ENCODE data around the gene BAIAP3.
A peak's percentile ranks its signal among the peaks of the same experiment; 100 is the strongest.

The BAIAP3 gene

DNA sequence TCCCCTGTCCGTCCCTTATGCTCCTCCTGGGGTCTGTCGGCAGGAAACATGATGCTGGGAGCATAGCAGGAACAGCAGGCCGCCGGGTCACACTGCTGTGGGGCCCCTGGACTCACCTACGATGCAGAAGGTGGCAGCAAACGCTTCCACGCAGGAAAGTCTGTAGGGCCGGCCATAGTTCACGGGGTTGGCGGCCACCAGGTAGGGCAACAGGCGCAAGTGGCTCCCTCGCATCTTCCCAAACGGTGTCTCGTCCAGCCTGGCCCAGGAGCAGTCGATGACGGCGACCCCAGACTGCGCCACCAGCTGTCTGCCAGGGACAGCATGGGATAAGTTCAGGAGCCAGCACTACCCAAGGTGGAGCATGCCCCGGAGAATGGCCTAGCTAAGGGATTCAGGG, 17.2 kb downstream of the BAIAP3 start:
- Mint-ChIP-seq H3K36me3 (ENCODE audit: low read depth) (peaks cover 7% of the 10 kb centered on the region), H3K9me3 (no peaks in the 10 kb centered on the region), H3K27ac (peak overlapping the region; percentile 80), H3K4me3 (peak overlapping the region; percentile 83), H3K4me1 (peaks cover 36% of the 10 kb centered on the region), H3K27me3 (no peaks in the 10 kb centered on the region)
- ATAC-seq, result no peak
- DNase-seq, result no peak

DNA sequence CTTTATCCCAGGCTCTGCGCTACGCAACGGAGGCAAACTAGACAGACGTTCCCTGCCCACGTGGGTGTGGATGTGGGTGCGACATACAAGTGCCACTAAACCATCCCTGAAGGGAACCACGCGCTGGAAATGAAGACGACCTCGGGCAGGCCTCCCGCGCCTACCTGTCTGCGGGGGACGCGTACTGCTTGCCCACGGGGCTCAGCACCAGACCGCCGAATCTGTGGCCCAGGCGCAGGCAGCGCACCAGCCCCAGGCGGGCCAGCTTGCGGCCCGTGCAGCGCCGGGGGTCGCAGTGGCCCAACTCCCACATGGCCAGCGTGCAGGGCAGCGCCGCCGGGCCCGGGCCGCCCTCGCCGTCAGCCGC, 17.8 kb downstream of the BAIAP3 start:
- peak overlapping the region; percentile 80 for H3K27ac Mint-ChIP-seq
- H3K4me3 Mint-ChIP-seq, result peak overlapping the region; percentile 83
- peaks cover 7% of the 10 kb centered on the region for H3K36me3 Mint-ChIP-seq (ENCODE audit: low read depth)
- no peak for DNase-seq
- peak; percentile 4 for ATAC-seq
- peaks cover 36% of the 10 kb centered on the region for H3K4me1 Mint-ChIP-seq
- no peaks in the 10 kb centered on the region for H3K27me3 Mint-ChIP-seq
- no peaks in the 10 kb centered on the region for H3K9me3 Mint-ChIP-seq

DNA sequence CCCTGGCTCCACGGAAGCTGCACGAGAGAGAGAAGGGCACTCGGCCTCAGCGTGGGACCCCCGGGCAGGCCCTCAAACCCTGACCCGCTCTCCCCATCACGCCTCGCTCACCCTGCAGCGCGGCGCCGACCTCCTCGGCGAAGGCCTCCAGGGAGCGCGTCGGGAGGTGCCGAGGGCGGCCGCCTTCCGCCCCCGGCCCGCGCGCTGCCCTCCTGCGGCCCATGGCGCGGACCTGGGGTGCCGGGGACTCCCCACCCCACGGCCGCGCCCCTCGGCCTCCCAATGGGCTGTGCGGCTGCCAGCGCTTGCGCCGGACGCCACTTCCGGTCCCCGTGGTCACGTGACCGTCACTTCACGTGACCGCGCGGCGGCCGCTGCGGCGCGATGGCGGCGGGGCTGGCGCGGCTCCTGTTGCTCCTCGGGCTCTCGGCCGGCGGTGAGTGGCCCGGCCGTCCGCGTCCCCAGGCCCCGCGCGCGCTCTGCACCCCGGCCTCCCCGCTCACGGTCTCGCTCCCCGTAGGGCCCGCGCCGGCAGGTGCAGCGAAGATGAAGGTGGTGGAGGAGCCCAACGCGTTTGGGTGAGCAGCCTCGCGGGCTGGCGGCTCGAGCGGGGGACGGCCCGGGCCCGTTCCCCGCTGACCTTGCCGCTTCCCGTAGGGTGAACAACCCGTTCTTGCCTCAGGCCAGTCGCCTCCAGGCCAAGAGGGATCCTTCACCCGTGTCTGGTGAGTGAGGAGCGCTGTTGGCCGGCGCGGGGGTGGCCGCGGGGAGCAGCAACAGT, 18.3 kb downstream of the BAIAP3 start, which contains the start of the genes GNPTG and TSR3:
Gene GNPTG (plus strand): TSS at position 350 of the 781 bp plus-strand sequence. CDS start 35 bp downstream, at position 385.
Gene TSR3 (minus strand): TSS at position 297 of the 781 bp plus-strand sequence. CDS start 74 bp downstream, at position 223.
- ATAC-seq (peak; percentile 80), DNase-seq (peak; percentile 88)
- Mint-ChIP-seq H3K36me3 (ENCODE audit: low read depth) (peaks cover 7% of the 10 kb centered on the region), H3K27me3 (no peaks in the 10 kb centered on the region), H3K9me3 (no peaks in the 10 kb centered on the region), H3K4me1 (peaks cover 36% of the 10 kb centered on the region), H3K27ac (peak within 1 kb of the TSS; percentile 83), H3K4me3 (peak within 1 kb of the TSS; percentile 83)

DNA sequence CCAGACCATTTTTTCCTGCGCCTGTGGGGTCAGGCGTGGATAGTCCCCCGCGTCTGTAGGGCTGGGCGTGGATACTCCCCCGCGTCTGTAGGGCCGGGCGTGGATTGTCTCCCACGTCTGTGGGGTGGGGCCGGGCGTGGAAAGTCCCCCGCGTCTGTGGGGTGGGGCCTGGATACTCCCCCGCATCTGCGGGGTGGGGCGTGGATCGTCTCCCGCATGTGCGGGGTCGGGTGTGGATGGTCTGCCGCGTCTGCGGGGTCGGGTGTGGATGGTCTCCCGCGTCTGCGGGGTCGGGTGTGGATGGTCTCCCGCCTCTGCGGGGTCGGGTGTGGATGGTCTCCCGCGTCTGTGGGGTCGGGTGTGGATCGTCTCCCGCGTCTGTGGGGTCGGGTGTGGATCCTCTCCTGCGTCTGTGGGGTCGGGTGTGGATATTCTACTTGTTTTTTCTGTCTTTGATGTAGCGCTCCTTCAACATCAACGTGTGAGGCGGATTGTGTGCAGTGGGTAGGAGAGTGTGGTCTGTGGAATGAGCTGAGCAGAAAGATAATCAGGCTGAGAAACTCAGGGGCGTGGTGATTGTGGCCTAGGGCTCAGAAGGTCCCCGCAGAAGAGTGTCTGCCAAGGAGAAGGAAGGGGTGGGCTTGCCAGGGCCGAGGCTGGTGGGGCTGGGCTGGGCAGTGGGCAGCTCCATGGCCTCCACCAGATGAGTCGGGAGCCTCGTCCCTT, 21.5 kb downstream of the BAIAP3 start:
- peak overlapping the region; percentile 46 for H3K27ac Mint-ChIP-seq
- no peaks in the 10 kb centered on the region for H3K9me3 Mint-ChIP-seq
- no peaks in the 10 kb centered on the region for H3K27me3 Mint-ChIP-seq
- DNase-seq (no peak), ATAC-seq (no peak)
- peaks cover 42% of the 10 kb centered on the region for H3K4me1 Mint-ChIP-seq
- no peak overlapping the region for H3K4me3 Mint-ChIP-seq
- peaks cover 7% of the 10 kb centered on the region for H3K36me3 Mint-ChIP-seq (ENCODE audit: low read depth)

DNA sequence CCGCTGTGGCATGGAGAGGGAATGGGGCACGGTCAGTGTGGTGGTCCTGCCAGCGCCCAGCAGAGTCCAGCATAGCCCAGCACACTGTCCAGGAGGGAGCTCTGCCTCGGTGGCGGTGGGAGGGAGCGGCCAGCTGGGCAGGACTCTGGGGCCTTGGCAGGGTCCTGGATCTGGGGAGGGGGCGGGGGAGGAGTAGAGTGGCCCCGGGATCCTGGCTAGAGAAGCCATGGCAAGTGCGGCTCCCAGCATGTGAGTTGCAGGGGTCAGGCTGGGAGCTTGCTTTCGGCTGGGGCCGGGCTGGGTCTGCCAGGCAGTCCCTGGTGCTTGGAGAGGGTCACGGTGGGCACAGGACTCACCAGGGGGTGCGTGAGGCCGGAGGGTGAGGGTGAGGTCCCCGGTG, 22.1 kb downstream of the BAIAP3 start:
- Mint-ChIP-seq H3K36me3 (ENCODE audit: low read depth) (peaks cover 3% of the 10 kb centered on the region), H3K4me3 (no peak overlapping the region), H3K4me1 (peaks cover 36% of the 10 kb centered on the region), H3K27ac (no peak overlapping the region), H3K27me3 (no peaks in the 10 kb centered on the region), H3K9me3 (no peaks in the 10 kb centered on the region)
- no peak for ATAC-seq
- DNase-seq, result no peak

DNA sequence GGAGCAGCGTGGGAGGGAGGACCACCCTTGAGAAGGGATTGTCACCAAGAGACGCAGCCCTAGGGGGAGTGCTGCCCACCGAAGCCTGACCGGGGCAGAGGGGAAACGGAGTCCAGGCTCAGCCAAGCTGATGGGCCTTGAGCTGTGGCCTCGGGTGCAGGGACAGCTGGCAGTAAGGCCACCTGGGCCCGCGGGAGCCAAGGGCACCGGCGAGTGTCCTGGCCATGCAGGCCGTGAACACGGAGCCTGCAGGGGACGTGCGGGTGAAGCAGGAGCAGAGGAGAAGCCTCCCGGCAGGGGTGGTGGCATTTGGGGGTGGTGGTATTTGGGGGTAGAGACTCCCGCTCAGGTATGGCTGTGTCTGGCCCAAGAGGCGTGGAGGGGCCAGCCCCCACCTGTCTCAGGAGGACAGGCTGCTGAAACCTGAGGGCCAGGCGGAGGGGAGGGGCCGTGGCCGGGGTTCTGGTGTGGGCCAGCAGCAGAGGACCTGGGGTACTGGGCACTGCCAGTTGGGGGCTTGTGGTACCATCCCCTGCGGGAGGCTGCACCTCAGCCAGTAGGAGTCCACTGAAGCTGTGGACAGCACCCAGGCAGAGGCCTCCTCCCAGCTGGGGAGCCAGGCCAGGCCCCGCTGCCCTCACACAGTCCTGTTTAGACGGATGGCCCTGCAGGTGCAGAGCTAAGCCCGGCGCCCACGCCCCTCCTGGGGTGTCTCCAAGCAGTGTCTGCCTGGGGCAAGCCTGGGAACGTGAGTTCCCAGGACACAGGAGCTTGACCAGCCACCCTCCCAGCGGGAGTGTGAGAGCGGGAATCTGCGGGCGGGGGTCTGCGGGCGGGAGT, 22.8 kb downstream of the BAIAP3 start:
- Mint-ChIP-seq H3K4me3 (no peak overlapping the region), H3K4me1 (peaks cover 30% of the 10 kb centered on the region), H3K27ac (no peak overlapping the region), H3K36me3 (ENCODE audit: low read depth) (peaks cover 3% of the 10 kb centered on the region), H3K9me3 (no peaks in the 10 kb centered on the region), H3K27me3 (no peaks in the 10 kb centered on the region)
- no peak for ATAC-seq
- no peak for DNase-seq

DNA sequence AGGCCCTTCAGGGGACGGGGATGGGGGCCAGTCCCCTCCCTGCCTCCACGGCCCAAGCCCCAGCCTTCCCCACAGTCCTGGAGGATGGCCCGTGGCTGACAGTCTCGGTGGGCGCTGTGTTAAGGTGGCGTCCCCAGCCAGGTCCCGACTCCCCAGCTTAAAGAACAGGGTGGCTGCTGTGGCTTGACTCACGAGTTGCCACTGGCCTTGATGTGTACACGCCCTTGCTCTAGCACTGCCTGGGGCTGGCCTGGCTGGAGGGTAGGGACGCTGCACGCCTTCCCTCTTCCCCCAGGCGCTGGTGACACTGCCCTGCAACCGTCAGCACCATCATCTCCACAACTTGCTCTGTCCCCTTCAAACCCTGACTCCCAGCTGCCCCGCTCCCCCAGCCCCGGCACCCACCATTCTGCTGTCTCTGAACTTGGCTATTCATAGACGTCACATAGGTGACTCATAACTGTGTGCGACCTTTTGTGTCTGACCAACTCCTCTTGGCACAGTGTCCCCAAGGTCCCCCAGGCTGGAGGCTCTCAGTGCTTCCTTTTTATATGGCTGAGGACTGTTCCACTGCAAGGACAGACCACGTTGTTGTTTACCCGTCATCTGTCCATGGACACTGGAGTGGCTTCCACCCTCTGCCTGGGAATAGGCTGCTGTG, 24.6 kb downstream of the BAIAP3 start:
- DNase-seq (no peak), ATAC-seq (peak; percentile 55)
- Mint-ChIP-seq H3K36me3 (ENCODE audit: low read depth) (peaks cover 3% of the 10 kb centered on the region), H3K4me3 (no peak overlapping the region), H3K27me3 (no peaks in the 10 kb centered on the region), H3K27ac (no peak overlapping the region), H3K4me1 (peaks cover 22% of the 10 kb centered on the region), H3K9me3 (no peaks in the 10 kb centered on the region)

DNA sequence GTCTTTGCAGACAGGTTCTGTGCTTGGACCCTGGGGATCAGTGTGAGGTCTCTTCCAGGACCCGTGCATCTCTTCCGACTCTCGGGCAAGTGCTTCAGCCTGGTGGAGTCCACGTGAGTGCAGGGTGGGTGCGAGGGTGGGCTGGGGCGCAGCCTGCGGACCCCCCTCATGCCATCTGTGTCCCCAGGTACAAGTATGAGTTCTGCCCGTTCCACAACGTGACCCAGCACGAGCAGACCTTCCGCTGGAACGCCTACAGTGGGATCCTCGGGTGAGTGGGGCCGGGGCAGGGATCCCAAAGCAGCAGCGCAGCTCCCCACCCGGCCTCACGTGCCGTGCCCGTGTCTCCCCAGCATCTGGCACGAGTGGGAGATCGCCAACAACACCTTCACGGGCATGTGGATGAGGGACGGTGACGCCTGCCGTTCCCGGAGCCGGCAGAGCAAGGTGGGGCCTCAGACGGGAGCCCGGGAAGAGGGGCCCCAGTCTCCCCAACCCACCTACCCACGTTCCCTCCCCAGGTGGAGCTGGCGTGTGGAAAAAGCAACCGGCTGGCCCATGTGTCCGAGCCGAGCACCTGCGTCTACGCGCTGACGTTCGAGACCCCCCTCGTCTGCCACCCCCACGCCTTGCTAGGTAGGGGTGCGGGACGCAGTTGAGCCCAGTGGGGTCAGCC, 28.4 kb downstream of the BAIAP3 start:
- DNase-seq (no peak), ATAC-seq (no peak)
- H3K27me3 Mint-ChIP-seq, result no peaks in the 10 kb centered on the region
- peaks cover 9% of the 10 kb centered on the region for H3K4me1 Mint-ChIP-seq
- no peak overlapping the region for H3K27ac Mint-ChIP-seq
- H3K9me3 Mint-ChIP-seq, result no peaks in the 10 kb centered on the region
- peaks cover 8% of the 10 kb centered on the region for H3K36me3 Mint-ChIP-seq (ENCODE audit: low read depth)
- no peak overlapping the region for H3K4me3 Mint-ChIP-seq

DNA sequence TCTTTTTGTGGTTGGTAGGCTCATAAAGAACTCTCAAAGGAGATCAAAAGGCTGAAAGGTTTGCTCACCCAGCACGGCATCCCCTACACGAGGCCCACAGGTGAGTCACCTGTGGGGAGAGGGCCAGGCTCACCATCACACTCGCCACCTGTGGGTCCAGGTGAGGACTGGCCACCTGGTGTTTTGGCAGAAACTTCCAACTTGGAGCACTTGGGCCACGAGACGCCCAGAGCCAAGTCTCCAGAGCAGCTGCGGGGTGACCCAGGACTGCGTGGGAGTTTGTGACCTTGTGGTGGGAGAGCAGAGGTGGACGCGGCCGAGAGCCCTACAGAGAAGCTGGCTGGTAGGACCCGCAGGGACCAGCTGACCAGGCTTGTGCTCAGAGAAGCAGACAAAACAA, 29.4 kb downstream of the BAIAP3 start:
- peaks cover 9% of the 10 kb centered on the region for H3K4me1 Mint-ChIP-seq
- no peak overlapping the region for H3K27ac Mint-ChIP-seq
- no peaks in the 10 kb centered on the region for H3K9me3 Mint-ChIP-seq
- H3K4me3 Mint-ChIP-seq, result no peak overlapping the region
- H3K27me3 Mint-ChIP-seq, result no peaks in the 10 kb centered on the region
- DNase-seq (no peak), ATAC-seq (no peak)
- peaks cover 8% of the 10 kb centered on the region for H3K36me3 Mint-ChIP-seq (ENCODE audit: low read depth)

DNA sequence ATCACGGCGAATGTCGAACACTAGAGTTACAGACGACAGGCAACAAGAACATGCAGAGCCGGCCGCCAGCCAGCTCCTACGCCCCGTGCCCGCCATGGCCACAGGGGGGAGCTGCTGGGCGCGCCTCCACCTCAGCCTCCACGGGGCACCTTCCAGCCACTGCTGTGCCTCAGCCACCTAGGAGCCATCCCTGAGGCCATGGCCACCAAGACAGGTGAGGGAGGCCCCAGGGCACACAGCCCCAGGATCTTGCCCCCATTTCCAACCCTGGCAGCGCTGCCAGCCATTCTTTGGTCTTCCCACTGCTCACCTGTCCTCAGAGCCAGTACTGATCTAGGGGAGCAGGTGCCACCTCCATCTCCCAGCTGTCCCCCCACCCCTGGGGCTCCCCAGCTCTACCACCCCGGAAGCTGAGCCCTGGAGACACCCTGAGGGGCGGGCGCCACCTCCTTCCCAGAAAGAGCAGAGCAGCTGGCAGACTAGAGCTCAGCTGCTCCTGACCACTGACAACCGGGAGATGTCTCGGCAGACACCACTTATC, 30.1 kb downstream of the BAIAP3 start:
- H3K9me3 Mint-ChIP-seq, result no peaks in the 10 kb centered on the region
- H3K36me3 Mint-ChIP-seq (ENCODE audit: low read depth), result peaks cover 8% of the 10 kb centered on the region
- H3K27me3 Mint-ChIP-seq, result no peaks in the 10 kb centered on the region
- peak; percentile 87 for ATAC-seq
- peaks cover 2% of the 10 kb centered on the region for H3K4me1 Mint-ChIP-seq
- H3K4me3 Mint-ChIP-seq, result no peak overlapping the region
- peak overlapping the region; percentile 32 for H3K27ac Mint-ChIP-seq
- DNase-seq, result peak; percentile 79

DNA sequence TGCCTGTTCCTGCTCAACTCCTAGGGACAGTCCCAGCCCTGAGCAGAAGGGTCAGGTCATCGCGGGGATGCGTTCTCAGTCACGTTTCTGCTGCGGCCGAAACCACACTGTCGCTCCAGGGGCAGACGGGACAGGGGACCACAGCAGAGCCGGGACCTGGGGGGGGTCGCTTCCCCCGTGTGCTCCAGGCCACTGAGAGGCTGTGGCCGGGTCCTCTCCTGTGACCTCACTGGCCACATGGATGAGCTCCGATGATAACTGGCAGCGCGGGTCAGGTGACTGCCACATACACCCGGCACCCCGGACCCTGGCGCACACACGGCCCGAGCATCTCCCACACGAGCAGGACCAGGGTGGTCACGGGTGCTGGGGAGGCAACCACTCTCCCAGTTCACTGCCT, 31.1 kb downstream of the BAIAP3 start:
- Mint-ChIP-seq H3K4me3 (no peak overlapping the region), H3K27me3 (no peaks in the 10 kb centered on the region), H3K9me3 (no peaks in the 10 kb centered on the region), H3K36me3 (ENCODE audit: low read depth) (peaks cover 8% of the 10 kb centered on the region), H3K27ac (no peak overlapping the region), H3K4me1 (peaks cover 2% of the 10 kb centered on the region)
- ATAC-seq (no peak), DNase-seq (no peak)

DNA sequence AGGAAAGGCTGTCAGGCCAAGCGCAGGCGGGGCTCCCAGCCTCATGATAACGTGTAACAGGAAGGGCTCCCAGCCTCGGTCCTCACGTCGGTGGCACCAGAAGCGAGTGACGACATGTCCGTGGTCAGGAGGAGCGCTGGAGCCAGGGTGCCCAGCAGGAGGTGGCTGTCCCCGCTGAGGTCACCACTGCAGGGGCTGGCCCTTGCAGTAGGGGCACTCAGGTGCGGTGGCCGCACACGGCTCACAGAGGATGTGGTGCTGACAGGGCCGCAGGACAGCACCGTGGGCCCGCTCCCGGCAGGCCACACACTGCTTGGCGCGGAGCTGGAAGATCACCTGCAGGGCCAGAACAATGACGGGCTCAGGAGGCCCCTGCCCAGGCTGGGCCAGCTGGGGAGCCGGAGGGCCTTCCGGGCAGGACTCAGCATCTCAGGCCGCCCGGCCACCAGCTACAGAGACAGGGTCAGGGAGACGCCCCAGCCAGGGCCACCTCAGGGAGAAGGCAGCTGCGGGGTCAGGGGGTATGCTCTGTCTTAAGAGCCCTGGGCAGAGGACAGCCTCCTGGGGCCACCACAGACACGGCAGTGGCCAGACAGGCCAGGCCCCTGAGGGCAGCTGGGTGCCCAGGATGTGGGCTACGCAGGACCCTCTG, 32.7 kb downstream of the BAIAP3 start:
- Mint-ChIP-seq H3K9me3 (no peaks in the 10 kb centered on the region), H3K27ac (no peak overlapping the region), H3K4me3 (no peak overlapping the region), H3K36me3 (ENCODE audit: low read depth) (peaks cover 8% of the 10 kb centered on the region), H3K4me1 (peaks cover 2% of the 10 kb centered on the region), H3K27me3 (no peaks in the 10 kb centered on the region)
- DNase-seq (no peak), ATAC-seq (peak; percentile 3)

DNA sequence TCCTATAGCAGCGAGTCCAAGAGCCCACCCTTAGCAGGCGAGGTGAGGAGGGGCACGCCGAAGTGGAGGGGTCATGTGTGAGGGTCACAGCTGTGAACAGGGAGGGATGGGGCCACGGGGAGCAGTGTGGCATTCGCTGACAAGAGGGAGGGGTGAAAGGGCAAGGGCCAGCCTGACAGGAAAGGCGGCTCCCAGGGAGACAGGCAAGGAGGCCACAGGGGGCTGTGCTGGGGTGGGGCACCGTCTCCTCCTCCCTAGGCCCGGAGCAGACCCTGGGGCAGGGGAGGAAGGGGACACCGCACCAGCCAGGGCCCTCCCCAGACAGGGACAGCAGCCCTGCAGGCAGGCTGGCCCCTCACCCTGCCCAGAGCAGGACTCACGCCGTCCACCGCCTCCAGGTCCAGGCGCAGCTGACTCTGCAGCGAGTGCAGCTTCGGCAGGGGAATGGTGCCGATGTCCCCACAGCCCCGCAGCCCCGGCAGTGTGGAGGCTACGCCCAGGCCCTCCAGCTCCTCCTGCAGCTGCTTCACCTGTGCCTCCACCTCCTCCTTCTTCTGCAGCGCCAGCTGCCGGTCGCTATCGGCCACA, 33.4 kb downstream of the BAIAP3 start:
- Mint-ChIP-seq H3K4me1 (peaks cover 2% of the 10 kb centered on the region), H3K9me3 (no peaks in the 10 kb centered on the region), H3K27me3 (no peaks in the 10 kb centered on the region), H3K27ac (no peak overlapping the region), H3K4me3 (no peak overlapping the region), H3K36me3 (ENCODE audit: low read depth) (peaks cover 8% of the 10 kb centered on the region)
- peak; percentile 1 for ATAC-seq
- no peak for DNase-seq
